ENCODE results near the gene GUCD1. TPM values are rescaled to one million over a fixed set of nuclear protein-coding genes. Genes with fewer than 3 reads are reported as not detected.

GUCD1 gene
- total RNA-seq, 1 experiment from 2014 or later: 65.8 TPM

- H3K36me3 ChIP-seq (ENCODE audit: low read depth, low read length): no peaks in the 10 kb centered on the region
- no peak overlapping the region for H2AFZ ChIP-seq (ENCODE audit: low read length)
- no peaks in the 10 kb centered on the region for H4K20me1 ChIP-seq (ENCODE audit: low read length)
- H3K9ac ChIP-seq (ENCODE audit: low read length): no peak overlapping the region
- no peak for ATAC-seq
- no peaks in the 10 kb centered on the region for H3F3A ChIP-seq (ENCODE audit: low read length, unreplicated experiment)
- H3K27me3 ChIP-seq (ENCODE audit: low read length): no peaks in the 10 kb centered on the region
- no peak overlapping the region for H3K27ac ChIP-seq (ENCODE audit: low read length)
- no peak overlapping the region for H3K4me2 ChIP-seq (ENCODE audit: low read length)
- no peaks in the 10 kb centered on the region for H3K4me1 ChIP-seq (ENCODE audit: insufficient read depth, low read length)
- no peak overlapping the region for H3K4me3 ChIP-seq (ENCODE audit: low read length)
- ChIA-PET POLR2A (ENCODE audit: unreplicated experiment) (no interaction called here), CTCF (no interaction called here)
- DNase-seq: no peak
- H3K9me2 ChIP-seq (replicated peaks; ENCODE audit: low read length): no peaks in the 10 kb centered on the region
- TF ChIP-seq EZH2phosphoT487 (IDR thresholded peaks at IDR 0.05; ENCODE audit: borderline replicate concordance, low read length): no peak
- H3K79me2 ChIP-seq (ENCODE audit: low read length): no peaks in the 10 kb centered on the region
- H3K9me3 ChIP-seq (ENCODE audit: low read length): no peaks in the 10 kb centered on the region
- BruUV-seq (replicated peaks): no TSS peak
- intact Hi-C loops (cut with micrococcal nuclease): no loop called here
Observed at GRCh38 chr22:24513378-24514240, 41.3 kb downstream of the GUCD1 start.

GRCh38 chr22:24512043-24512442 lies 42.9 kb downstream of the GUCD1 start:
- no TSS peak for BruUV-seq (replicated peaks)
- Histone ChIP-seq H3K9ac (ENCODE audit: low read length) (no peak overlapping the region), H3K27me3 (ENCODE audit: low read length) (no peaks in the 10 kb centered on the region), H3K4me1 (ENCODE audit: insufficient read depth, low read length) (peaks cover 4% of the 10 kb centered on the region; the same call in 1 of the 2 replicates), H3K4me3 (ENCODE audit: low read length) (no peak overlapping the region), H4K20me1 (ENCODE audit: low read length) (no peaks in the 10 kb centered on the region), H3K9me3 (ENCODE audit: low read length) (no peaks in the 10 kb centered on the region), H3F3A (ENCODE audit: low read length, unreplicated experiment) (no peaks in the 10 kb centered on the region), H3K27ac (ENCODE audit: low read length) (no peak overlapping the region), H2AFZ (ENCODE audit: low read length) (no peak overlapping the region), H3K36me3 (ENCODE audit: low read depth, low read length) (no peaks in the 10 kb centered on the region), H3K4me2 (ENCODE audit: low read length) (no peak overlapping the region), H3K79me2 (ENCODE audit: low read length) (no peaks in the 10 kb centered on the region), H3K9me2 (replicated peaks; ENCODE audit: low read length) (no peaks in the 10 kb centered on the region)
- DNase-seq: no peak
- TF ChIP-seq EZH2phosphoT487 (IDR thresholded peaks at IDR 0.05; ENCODE audit: borderline replicate concordance, low read length): no peak
- no peak for TF ChIP-seq CTCF (conservative IDR thresholded peaks at IDR 0.05; ENCODE audit: low read depth, low read length)
- no peak for TF ChIP-seq EZH2 (IDR thresholded peaks at IDR 0.05; ENCODE audit: low read length, unreplicated experiment)
- intact Hi-C loops (cut with micrococcal nuclease): no loop called here
- ChIA-PET CTCF (no interaction called here), POLR2A (ENCODE audit: unreplicated experiment) (no interaction called here)
- ATAC-seq: no peak

- Histone ChIP-seq H3K79me2 (ENCODE audit: low read length) (no peaks in the 10 kb centered on the region), H3K4me3 (ENCODE audit: low read length) (no peak overlapping the region), H3K36me3 (ENCODE audit: low read depth, low read length) (no peaks in the 10 kb centered on the region), H3K27me3 (ENCODE audit: low read length) (no peaks in the 10 kb centered on the region), H3F3A (ENCODE audit: low read length, unreplicated experiment) (no peaks in the 10 kb centered on the region), H2AFZ (ENCODE audit: low read length) (no peak overlapping the region), H3K9ac (ENCODE audit: low read length) (no peak overlapping the region), H3K9me2 (replicated peaks; ENCODE audit: low read length) (no peaks in the 10 kb centered on the region), H4K20me1 (ENCODE audit: low read length) (no peaks in the 10 kb centered on the region), H3K4me2 (ENCODE audit: low read length) (no peak overlapping the region), H3K4me1 (ENCODE audit: insufficient read depth, low read length) (peaks cover 12% of the 10 kb centered on the region), H3K9me3 (ENCODE audit: low read length) (no peaks in the 10 kb centered on the region), H3K27ac (ENCODE audit: low read length) (no peak overlapping the region)
- CTCF ChIA-PET: no interaction called here
- DNase-seq (no peak), ATAC-seq (no peak)
- no TSS peak for BruUV-seq (replicated peaks)
- TF ChIP-seq CTCF (conservative IDR thresholded peaks at IDR 0.05; ENCODE audit: low read depth, low read length) (no peak), EZH2 (IDR thresholded peaks at IDR 0.05; ENCODE audit: low read length, unreplicated experiment) (no peak), EZH2phosphoT487 (IDR thresholded peaks at IDR 0.05; ENCODE audit: borderline replicate concordance, low read length) (no peak)
- intact Hi-C loops (cut with micrococcal nuclease): no loop called here
- POLR2A ChIA-PET (ENCODE audit: unreplicated experiment): no interaction called here
Observed at GRCh38 chr22:24510637-24511625, 44.0 kb downstream of the GUCD1 start.

Data from PC-3 (cell line).